Tracheal epithelial cell (primary cell): ENCODE measurements around the gene MDFIC. TPM values are rescaled to one million over a fixed set of nuclear protein-coding genes. Genes with fewer than 3 reads are reported as not detected.

Experiments
- total RNA-seq: library from RNA; depleted of rRNA; stranded (reverse); fragments of >200 nt; gene quantifications from 2 replicates; pipeline ENCODE4 v1.2.1, GENCODE V29; 2014

The MDFIC gene
- 14.7 and 23.4 TPM in 2 replicates for total RNA-seq

GRCh38 chr7:114922026-114922651 is at the start of gene MDFIC:
MDFIC (plus strand) TSS chr7:114922094; CDS start chr7:114923034, 940 bp downstream.

